Pons (tissue), 1 donor: ENCODE results near the gene RAD51B.
A peak's percentile ranks its signal among the peaks of the same experiment; 100 is the strongest.

Source experiments
- DNase-seq: peaks from one replicate; pipeline ENCODE4 v3.0.0-alpha.2; 2016; ENCODE audit warnings: low spot score

The RAD51B gene

GRCh38 chr14:68337279-68337678, 517.7 kb downstream of the RAD51B start:
- DNase-seq = peak; percentile 70

DNA sequence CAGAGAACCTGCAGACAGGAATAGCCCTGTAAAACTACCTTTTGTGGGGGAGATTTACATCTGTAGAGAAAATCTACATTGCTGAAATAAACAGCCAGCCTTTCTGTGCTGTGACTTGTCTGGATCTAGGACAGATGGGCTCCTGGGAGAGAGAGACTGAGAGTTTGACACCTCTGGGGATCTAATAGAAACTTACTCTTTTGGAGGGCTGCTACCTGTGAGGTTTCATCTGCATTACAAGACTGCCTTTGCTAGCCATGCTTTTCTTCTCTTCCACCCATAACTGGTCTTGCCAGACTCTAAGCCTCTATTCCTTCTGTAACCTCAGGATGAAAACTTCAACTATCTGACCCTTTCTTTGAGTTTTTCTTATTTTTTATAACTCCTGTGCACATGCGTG, 520.7 kb downstream of the RAD51B start:
- DNase-seq = no peak

DNA sequence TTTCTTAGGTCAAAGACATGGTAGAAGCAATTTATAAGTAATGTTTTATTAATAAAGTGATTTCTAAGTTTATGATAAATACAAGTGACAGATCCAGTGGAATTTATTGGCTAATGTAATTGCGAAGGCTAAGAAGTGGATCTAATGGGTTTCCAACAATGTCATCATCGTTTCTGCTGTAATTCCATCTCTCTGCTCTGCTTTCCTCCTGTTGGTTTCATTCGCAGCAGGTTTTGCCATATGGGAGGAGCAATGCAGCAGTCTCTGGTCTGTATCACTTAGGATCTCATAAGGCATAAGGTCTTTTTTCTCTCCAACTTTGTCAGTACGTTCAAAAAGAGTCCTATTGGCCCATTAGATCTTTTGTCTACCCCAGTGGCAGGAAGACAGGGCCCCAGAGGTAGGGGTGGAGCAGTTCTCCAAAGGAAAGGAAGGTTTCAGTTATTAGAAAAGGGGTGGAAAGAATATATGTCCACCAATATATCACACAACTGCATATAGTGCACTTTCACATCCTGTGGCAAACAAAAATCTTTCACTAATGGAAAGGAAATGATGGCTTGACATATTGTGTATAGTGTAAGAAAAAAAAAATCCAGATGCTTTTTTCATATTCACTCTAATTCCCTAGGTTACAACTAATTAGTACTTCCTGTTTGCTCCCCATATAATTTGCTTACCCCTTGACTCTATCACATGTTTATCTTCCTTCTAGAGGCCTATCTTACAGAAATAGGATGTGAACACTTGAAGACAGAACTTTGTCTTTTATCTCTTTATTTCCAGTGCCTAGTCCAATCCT, 522.0 kb downstream of the RAD51B start:
- no peak for DNase-seq

DNA sequence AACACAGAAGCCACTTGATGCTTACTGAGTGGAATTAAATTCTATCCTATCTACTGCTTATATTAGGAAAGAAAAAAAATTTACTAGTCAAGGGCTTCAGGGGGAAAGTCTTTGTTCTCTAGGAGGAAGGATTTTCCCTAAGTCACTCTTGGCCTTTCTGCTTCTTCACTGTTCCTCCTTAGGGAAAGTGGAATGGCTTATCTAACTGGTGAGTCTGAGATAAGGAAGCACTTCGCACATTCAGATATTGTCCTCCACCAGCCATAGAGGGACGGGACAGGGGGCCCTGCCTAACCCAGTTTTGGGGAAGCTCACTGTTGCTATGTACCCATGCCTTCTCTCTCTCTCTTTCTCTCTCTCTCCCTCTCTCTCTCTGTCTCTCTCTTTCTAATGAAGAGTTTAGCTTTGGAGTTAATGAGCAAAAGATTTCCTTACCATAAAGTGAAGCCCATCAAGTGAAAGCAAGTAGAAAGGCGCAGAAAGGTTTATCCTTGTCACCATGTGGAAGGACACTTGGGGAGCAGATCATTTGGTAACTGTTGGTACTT, 522.7 kb downstream of the RAD51B start:
- DNase-seq = no peak

GRCh38 chr14:68343534-68344118, 524.0 kb downstream of the RAD51B start:
- no peak for DNase-seq

- DNase-seq = no peak
Observed at GRCh38 chr14:68345738-68346137, 526.2 kb downstream of the RAD51B start.

DNA sequence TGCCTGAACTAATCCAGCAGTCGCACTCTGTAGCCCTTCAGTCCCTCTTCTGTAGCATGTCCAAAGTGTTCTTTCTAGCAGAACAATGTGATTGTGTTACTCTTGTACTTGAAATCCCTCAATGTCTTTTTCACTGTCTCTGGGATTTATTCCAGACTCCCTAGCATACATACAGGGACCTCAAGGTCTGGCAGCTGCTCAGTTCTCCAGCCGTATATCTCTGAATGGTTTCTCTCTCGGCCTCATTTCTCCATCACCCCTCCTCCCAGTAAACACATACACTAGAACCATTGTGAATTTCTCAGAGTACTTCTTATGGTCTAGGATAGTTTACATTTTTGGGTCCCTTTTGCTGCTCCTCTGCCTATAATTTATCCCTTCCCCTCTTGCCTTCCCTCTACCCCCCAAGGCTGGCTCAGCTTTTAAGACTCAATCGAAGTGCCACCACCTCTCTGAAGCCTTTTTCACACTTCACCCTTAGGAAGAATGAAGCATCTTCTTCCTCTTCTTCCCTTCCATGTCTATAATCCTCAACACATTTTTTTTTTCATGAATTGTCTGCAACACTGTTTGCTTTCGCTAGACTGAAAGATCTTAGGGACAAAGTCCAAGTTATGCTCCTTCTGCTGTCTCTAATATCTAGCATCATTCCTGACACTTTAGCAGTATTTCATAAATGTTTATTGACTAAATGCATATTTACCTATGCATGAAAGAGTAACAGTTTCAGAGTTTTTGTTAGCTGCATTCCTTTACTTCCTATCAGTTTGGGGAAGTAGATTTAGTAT, 527.2 kb downstream of the RAD51B start:
- DNase-seq = peak; percentile 91

- DNase-seq = no peak
Observed at GRCh38 chr14:68349900-68350629, 530.5 kb downstream of the RAD51B start.

DNA sequence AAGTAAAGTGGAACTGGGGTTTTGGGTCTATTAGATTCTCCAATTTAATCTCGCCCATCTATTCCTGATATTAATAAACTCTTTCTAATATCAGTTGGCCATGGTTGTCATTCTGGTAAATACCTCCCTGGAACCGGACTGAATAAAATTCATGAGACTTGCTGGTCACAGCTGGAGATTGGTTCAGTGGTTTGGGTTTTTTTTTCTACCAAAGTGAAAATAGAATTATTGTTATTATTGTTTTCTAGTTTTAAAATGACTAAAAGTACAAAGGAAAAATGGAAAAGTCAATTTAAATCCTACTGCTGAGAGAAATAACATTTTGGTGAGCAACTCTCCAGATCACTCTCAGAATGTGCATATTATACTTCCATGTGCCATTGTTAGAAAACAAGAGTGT, 535.8 kb downstream of the RAD51B start:
- no peak for DNase-seq

DNA sequence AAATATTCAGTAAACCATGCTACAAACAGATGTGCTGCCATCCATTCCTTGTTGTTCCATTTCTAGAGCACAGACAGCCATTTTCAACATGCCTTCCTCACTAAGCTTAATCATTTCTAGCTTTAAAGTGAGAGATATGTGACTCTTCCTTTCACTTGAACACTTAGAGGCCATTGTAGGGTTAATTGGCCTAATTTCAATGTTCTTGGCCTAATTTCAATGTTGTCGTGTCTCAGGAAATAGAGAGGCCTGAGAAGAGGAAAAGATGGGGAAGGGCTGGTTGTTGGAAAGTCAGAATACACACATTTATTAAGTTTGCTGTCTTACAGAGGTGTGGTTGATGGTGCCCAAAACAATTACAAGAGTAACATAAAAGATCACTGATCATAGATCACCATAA, 538.2 kb downstream of the RAD51B start:
- DNase-seq = no peak

GRCh38 chr14:68358500-68358899, 538.9 kb downstream of the RAD51B start:
- DNase-seq = no peak

DNA sequence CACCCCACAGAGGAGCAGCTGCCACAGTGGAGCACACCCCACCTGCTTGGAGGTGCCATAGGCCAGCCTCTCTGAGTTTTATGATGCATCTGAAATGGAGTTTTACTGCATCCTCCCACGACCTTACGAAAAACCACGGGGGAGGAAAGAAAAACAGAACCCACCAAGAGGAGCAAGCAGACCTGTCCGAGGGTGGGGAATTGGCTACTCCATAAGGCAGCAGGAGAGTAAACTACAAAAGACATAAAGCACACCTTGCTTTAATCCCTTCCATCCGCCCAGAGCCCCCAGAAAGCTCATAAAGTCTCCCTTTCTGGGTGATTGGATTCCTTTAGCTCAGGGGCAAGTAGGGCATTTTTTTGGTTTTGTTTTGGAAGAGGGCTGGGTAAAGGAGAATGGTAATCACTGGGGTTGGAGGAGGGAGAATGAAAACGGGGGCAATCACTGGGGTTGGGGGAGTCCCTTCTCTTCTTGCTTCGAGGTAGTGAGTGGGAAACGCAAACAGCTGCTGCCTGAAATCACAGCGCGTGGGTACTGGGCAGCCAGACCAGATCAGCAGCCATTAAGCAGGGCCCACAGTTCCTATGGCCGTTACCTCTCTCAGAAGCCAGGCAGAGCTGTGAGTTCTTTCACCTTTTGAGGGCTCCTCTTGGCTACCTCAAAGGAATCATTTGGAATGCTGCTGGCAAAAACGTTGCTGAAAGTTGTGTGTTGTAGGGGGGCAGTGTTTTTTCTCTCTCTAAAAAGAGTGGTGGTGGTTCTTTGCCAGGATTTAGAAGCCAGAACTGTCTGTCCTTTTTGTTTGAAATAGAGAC, 539.6 kb downstream of the RAD51B start:
- no peak for DNase-seq

DNA sequence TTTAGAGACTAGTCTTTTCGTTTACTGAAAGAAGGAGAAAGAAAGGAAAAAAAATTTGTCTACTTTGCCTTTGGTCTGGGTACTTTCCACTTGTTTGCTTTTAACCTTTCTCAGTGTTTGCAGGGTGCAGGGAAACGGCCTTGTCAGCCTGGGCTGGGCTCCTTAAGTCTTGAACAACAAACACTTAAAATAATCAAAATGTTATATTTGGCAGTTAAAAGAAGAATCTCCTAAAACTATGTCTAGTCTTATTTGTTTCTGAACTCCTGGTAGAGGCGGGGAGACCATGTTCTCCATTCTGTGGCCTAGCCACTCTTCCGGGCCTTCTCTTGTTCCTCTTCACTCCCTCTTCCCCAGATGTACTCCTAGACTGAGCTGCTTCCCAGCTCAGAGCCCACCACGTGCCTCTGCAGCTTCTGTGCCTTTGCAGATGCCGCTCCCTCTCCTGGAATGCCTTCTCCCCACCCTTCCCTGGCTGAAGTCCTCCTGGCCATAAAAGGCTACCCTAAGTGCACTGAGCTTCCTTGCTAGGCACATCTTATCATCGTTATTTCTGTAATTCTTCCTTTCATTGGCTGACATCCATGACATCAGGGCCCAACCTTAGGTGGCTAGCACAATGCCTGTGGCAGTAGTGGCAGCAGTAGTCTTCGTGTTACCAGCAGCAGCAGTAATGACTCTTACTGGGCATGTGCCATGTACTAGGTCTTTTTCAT, 540.4 kb downstream of the RAD51B start:
- DNase-seq = peak; percentile 70

DNA sequence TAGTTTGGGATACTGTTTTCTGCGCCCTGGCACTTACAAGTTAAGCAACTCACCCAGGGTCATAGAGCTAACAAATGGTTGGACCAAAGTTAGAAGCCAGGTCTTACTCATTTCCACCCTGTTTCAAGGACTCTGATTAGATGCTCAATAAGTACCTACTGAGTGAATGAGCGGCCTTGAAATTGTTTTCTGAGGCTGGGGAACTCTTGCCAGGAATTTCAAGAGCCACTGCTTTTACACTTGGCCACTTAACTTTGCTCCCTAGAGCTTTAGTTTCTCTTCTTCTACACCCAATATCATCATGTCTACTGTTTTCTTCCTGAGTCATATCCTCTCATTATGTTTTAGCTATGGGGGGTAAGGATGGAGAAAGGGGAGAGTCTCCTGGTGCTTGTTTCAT, 541.7 kb downstream of the RAD51B start:
- DNase-seq = no peak

DNA sequence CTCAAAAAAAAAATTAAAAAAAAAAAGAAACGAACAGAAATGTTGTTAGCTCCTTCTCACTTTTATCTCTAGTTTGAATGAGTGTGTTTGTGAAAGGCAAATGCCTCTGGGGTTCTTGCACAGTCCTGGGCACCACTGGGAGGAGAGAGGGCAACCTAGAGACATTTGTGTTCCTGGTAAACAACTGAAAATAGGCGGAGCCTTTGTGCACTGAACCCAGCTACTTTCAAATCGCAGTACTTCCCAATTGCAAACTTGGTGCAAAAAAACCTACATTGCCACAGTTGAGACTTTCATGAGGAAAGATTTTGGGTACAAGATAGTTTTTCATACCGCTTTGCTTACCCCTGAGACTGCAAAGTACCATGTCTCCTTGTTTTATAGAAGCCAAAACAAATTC, 543.3 kb downstream of the RAD51B start:
- no peak for DNase-seq

- no peak for DNase-seq
Observed at GRCh38 chr14:68363466-68363842, 543.9 kb downstream of the RAD51B start.

- DNase-seq = peak; percentile 51
Observed at GRCh38 chr14:68363843-68364767, 544.5 kb downstream of the RAD51B start.

DNA sequence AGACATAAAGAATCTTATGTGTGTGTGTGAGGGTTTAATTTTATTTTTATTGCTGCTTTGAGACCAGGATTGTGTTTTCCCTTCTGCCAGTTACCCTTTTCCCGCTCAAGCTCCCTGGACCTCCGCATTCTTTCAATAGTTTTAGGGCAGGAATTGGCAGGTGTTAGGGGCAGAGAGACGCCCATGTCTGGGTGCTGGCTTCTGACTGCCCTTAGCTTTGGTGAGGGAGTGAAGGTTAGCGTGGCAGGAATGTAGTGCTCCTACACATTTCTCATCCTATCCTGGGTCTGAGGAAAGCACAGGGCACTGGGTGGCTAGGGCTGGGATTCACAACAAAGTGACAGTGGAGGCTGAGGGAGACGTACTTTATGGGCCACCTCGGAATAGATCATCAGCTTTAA, 545.2 kb downstream of the RAD51B start:
- DNase-seq = no peak

- DNase-seq = no peak
Observed at GRCh38 chr14:68365228-68365627, 545.6 kb downstream of the RAD51B start.
